Measurements from ENCODE around the gene NUMBL. TPM values are rescaled to one million over a fixed set of nuclear protein-coding genes. Genes with fewer than 3 reads are reported as not detected.

NUMBL gene
- total RNA-seq, 1 donor from 2014 or later = 6.4 TPM

DNA sequence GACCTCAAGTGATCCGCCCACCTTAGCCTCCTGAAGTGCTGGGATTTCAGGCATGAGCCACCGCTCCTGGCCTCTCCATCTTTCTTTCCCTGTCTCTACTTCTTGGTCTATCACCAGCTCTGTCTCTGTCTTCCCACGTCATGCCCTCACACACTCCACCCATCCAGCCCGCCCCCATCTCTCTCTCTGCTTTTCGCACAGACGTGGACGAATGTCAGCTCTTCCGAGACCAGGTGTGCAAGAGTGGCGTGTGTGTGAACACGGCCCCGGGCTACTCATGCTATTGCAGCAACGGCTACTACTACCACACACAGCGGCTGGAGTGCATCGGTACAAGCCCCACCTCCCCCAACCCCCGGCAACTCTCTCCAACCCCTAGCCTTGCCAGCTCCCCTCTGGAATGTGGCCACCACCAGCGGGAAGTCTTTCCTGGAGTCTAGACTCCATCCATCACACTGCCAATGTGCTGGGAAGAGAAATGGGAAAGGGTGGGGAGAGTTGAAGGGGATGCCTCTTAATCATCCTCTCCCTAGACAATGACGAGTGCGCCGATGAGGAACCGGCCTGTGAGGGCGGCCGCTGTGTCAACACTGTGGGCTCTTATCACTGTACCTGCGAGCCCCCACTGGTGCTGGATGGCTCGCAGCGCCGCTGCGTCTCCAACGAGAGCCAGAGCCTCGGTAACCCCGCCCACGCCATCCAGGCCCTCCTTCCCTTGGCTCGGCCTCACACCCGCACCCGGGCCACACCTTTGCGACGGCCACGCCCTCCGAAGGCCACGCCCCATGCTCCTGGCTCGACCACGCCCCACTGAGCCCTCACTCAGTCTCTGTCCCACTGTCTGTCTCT is 66.8 kb downstream of the NUMBL start:
- no peak overlapping the region for H2AFZ ChIP-seq (replicated peaks)
- no peaks in the 10 kb centered on the region for H3K36me3 ChIP-seq
- Mint-ChIP-seq H3K4me3 (no peak overlapping the region), H3K36me3 (peaks cover 37% of the 10 kb centered on the region), H3K9me3 (no peaks in the 10 kb centered on the region), H3K27ac (no peak overlapping the region), H3K4me1 (peaks cover 4% of the 10 kb centered on the region), H3K27me3 (ENCODE audit: insufficient read depth, low read depth) (peaks cover 5% of the 10 kb centered on the region)
- peaks cover 19% of the 10 kb centered on the region for H4K20me1 ChIP-seq (ENCODE audit: low read depth)
- H3K9ac ChIP-seq = no peak overlapping the region
- peak; percentile 96 for DNase-seq (ENCODE audit: low spot score)
- H3K4me1 ChIP-seq = peaks cover 8% of the 10 kb centered on the region
- H3K9me3 ChIP-seq (ENCODE audit: low read depth) = no peaks in the 10 kb centered on the region
- H3K4me3 ChIP-seq = peak overlapping the region; percentile 21
- peak overlapping the region; percentile 68 for H3K4me2 ChIP-seq
- H3K27me3 ChIP-seq = no peaks in the 10 kb centered on the region
- peaks cover 24% of the 10 kb centered on the region for H3F3A ChIP-seq (ENCODE audit: low read depth)
- TF ChIP-seq CTCF (IDR thresholded peaks at IDR 0.05) (no peak), EZH2phosphoT487 (IDR thresholded peaks at IDR 0.05) (no peak), EZH2 (IDR thresholded peaks at IDR 0.05) (no peak)
- H3K79me2 ChIP-seq (ENCODE audit: low read depth) = no peaks in the 10 kb centered on the region
- no peak overlapping the region for H3K27ac ChIP-seq

DNA sequence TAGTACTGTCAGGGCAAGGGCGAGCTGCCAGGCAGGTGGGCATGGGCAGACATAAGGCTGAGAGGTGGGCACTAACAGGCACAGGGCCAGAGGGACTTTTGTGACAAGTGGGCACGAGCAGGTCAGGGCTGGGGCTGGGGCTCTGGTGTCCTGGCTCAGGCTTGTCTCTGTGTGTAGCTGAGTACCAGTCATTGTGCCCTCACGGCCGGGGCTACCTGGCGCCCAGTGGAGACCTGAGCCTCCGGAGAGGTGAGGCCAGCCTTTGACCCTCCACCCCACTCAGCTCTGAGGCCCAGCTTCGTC is 67.7 kb downstream of the NUMBL start:
- H3K9me3 Mint-ChIP-seq = no peaks in the 10 kb centered on the region
- H4K20me1 ChIP-seq (ENCODE audit: low read depth) = peaks cover 19% of the 10 kb centered on the region
- H3K79me2 ChIP-seq (ENCODE audit: low read depth) = no peaks in the 10 kb centered on the region
- H3K36me3 ChIP-seq = no peaks in the 10 kb centered on the region
- TF ChIP-seq CTCF (IDR thresholded peaks at IDR 0.05) (no peak), EZH2phosphoT487 (IDR thresholded peaks at IDR 0.05) (no peak), EZH2 (IDR thresholded peaks at IDR 0.05) (no peak)
- H3K4me1 ChIP-seq = peaks cover 8% of the 10 kb centered on the region
- H3K27me3 Mint-ChIP-seq (ENCODE audit: insufficient read depth, low read depth) = peaks cover 5% of the 10 kb centered on the region
- no peak overlapping the region for H3K4me2 ChIP-seq
- no peak overlapping the region for H3K4me3 ChIP-seq
- no peak overlapping the region for H3K4me3 Mint-ChIP-seq
- no peak overlapping the region for H3K27ac Mint-ChIP-seq
- peaks cover 27% of the 10 kb centered on the region for H3F3A ChIP-seq (ENCODE audit: low read depth)
- no peaks in the 10 kb centered on the region for H3K9me3 ChIP-seq (ENCODE audit: low read depth)
- H3K4me1 Mint-ChIP-seq = peaks cover 4% of the 10 kb centered on the region
- H3K27me3 ChIP-seq = no peaks in the 10 kb centered on the region
- no peak overlapping the region for H3K27ac ChIP-seq
- H2AFZ ChIP-seq (replicated peaks) = no peak overlapping the region
- no peak overlapping the region for H3K9ac ChIP-seq
- peaks cover 38% of the 10 kb centered on the region for H3K36me3 Mint-ChIP-seq
- DNase-seq (ENCODE audit: low spot score) = no peak

DNA sequence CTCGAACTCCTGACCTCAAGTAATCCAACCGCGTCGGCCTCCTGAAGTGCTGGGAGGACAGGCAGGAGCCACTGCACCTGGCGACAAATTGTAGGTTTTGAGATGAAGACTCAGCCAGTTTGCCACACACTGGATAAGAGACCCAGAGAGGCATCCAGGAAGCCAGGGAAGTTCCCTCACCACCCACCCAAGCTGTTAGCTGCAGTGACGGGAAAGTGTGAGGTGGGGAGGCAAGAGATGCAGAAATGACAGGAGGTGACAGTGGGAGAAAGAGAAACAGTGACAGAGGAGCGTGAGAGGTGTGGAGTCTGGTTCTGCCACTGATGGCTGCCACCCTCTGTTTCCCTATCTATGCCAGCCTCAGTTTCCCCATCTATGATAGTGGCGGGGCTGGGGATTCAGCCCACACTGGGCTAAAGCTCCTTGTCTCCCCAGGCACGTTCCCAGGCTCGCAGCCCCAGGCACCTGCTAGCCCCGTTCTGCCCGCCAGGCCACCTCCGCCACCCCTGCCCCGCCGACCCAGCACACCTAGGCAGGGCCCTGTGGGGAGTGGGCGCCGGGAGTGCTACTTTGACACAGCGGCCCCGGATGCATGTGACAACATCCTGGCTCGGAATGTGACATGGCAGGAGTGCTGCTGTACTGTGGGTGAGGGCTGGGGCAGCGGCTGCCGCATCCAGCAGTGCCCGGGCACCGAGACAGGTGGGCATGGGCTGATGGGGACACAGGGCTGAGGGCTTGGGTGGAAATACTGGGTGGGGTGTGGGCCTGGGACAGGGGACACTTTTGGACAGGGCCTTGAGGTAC is 68.3 kb downstream of the NUMBL start:
- Mint-ChIP-seq H3K27me3 (ENCODE audit: insufficient read depth, low read depth) (peaks cover 5% of the 10 kb centered on the region), H3K4me1 (peaks cover 4% of the 10 kb centered on the region), H3K27ac (no peak overlapping the region), H3K9me3 (no peaks in the 10 kb centered on the region), H3K4me3 (no peak overlapping the region), H3K36me3 (peaks cover 39% of the 10 kb centered on the region)
- TF ChIP-seq EZH2phosphoT487 (IDR thresholded peaks at IDR 0.05) (no peak), CTCF (IDR thresholded peaks at IDR 0.05) (no peak), EZH2 (IDR thresholded peaks at IDR 0.05) (no peak)
- H3K27me3 ChIP-seq = no peaks in the 10 kb centered on the region
- no peak overlapping the region for H3K4me2 ChIP-seq
- no peak overlapping the region for H2AFZ ChIP-seq (replicated peaks)
- peaks cover 27% of the 10 kb centered on the region for H3F3A ChIP-seq (ENCODE audit: low read depth)
- peaks cover 19% of the 10 kb centered on the region for H4K20me1 ChIP-seq (ENCODE audit: low read depth)
- H3K9me3 ChIP-seq (ENCODE audit: low read depth) = no peaks in the 10 kb centered on the region
- peaks cover 8% of the 10 kb centered on the region for H3K4me1 ChIP-seq
- H3K27ac ChIP-seq = no peak overlapping the region
- H3K79me2 ChIP-seq (ENCODE audit: low read depth) = no peaks in the 10 kb centered on the region
- H3K9ac ChIP-seq = no peak overlapping the region
- no peak overlapping the region for H3K4me3 ChIP-seq
- DNase-seq (ENCODE audit: low spot score) = no peak
- H3K36me3 ChIP-seq = no peaks in the 10 kb centered on the region
